Activated T-cell treated with anti-CD3 and anti-CD28 coated beads for 24 hours (primary cell): ENCODE measurements around the gene DMRT1.

Experiments used
- DNase-seq: peaks from one replicate; pipeline ENCODE4 v3.0.0-alpha.2; 2020; ENCODE audit warnings: low read depth

Gene DMRT1

DNA sequence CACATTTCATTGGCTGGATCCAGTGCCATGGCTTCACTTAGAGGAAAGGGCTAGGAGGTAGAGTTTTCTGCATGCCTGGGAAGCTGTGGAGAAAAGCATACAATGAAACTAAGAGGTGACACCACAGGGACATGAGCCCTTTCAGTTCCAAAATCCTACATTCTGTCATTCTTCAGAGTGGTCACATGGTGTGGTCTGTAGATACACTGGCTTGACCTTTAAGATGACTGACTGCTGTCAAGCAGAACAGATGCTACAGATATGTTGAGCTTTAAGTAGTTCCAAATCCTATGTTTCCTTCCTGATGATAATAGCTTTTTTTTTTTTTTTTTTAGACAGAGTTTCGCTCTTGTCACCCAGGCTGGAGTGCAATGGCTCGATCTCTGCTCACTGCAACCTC lies 161.2 kb downstream of the DMRT1 start:
- no peak for DNase-seq

DNA sequence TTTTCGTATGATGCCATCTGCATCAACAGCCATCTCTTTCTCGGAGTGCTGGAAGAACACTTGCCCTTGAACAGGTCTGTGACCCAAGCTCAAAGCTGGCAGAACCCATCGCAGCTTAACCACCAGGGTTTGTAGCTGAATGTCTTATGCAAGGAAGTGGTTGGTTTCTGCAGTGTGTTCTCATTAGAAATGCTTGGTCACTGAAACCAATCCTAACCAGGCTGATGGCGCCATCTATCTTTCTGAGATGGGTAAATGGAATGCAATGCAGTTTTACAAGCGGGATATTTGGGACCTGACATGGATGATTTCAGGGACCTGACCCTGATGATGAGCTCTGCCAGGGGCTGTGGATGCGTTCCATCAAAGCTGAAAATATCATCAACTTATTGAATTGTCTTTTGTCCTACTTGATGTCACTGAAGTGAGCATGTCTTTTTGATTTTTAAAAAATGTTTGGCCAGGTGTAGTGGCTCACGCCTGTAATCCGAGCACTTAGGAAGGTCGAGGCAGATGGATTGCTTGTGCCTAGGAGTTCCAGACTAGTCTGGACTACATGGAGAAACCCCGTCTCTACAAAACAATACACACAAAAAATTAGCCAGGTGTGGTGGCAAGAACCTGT lies 163.7 kb downstream of the DMRT1 start:
- no peak for DNase-seq

- no peak for DNase-seq
Measured at GRCh38 chr9:1007312-1007711, 165.8 kb downstream of the DMRT1 start.

- DNase-seq: no peak
Measured at GRCh38 chr9:1008216-1008615, 166.7 kb downstream of the DMRT1 start.

- peak; percentile 70 for DNase-seq
Measured at GRCh38 chr9:1009101-1009707, 167.7 kb downstream of the DMRT1 start.

- DNase-seq: no peak
Measured at GRCh38 chr9:1013021-1013420, 171.5 kb downstream of the DMRT1 start.

DNA sequence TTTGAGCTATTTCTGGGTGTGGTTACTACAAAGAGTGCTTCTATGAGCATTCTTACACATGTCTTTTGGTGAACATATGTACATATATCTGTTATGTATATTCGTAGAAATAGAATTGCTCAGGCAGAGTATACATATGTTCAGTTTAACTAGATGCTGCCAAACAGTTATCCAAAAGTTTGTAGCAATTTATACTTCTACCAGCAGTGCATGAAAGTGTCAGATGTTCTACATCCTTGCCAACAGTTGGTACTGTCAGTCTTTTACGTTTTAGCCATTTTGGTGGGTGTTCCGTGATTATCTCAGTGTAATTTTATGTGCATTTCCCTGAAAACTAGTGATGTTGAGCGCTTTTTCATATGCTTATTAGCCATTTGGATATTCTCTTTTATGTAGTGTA lies 172.7 kb downstream of the DMRT1 start:
- no peak for DNase-seq

GRCh38 chr9:1014640-1015039 lies 173.1 kb downstream of the DMRT1 start:
- no peak for DNase-seq

- DNase-seq: no peak
Measured at GRCh38 chr9:1018121-1018520, 176.6 kb downstream of the DMRT1 start.
